Inflammatory macrophage treated with lipopolysaccharide for 4 hours (primary cell): Measurements from ENCODE around the gene SLC35A2.
"Not testable (repeated sequence)": the region's sequence is repeated elsewhere in the genome, so short reads cannot be mapped to it uniquely, and the experiment has no call there.

ENCODE experiments used
- DNase-seq: peaks from one replicate; pipeline ENCODE4 v3.0.0-alpha.2; 2020

The SLC35A2 gene

GRCh38 chrX:48899078-48899410 lies 12.4 kb downstream of the SLC35A2 start:
- DNase-seq: no peak

GRCh38 chrX:48897625-48898306 lies 13.7 kb downstream of the SLC35A2 start, which contains the start of the genes PQBP1 and TIMM17B:
Gene PQBP1, plus strand, starts transcription at chrX:48897930. Its CDS starts 580 bp downstream, at chrX:48898510.
Gene TIMM17B, minus strand, starts transcription at chrX:48897768. Its CDS starts 19 bp downstream, at chrX:48897749.
- DNase-seq: peak; percentile 94

- DNase-seq: peak; percentile 71
These were observed 14.3 kb downstream of the SLC35A2 start for GRCh38 chrX:48897157-48897624.

DNA sequence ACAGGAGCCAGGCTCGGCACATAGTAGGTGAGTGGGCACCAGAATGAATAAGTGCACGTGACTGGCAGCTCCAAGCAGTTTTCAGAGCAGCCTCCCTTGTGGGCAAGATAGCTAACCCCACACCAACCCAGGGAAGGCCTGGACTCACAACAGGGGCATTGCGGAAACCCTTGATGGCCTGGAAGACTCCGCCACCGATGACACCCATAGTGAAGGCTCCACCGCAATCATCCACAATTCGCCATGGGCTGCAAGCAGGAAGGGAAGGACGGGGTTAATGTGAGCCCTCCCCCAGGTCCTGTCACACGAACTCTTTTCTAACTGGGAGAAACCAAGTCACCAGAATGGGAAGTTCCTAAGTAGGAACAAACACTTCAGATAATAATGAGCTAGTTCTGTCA lies 14.8 kb downstream of the SLC35A2 start:
- DNase-seq: peak; percentile 18

- DNase-seq: no peak
These were observed 16.6 kb downstream of the SLC35A2 start for GRCh38 chrX:48894891-48895290.

GRCh38 chrX:48893556-48894348 lies 17.7 kb downstream of the SLC35A2 start:
- no peak for DNase-seq

GRCh38 chrX:48892896-48893295 lies 18.6 kb downstream of the SLC35A2 start:
- DNase-seq: no peak

GRCh38 chrX:48891402-48892288 lies 19.8 kb downstream of the SLC35A2 start:
- DNase-seq: peak; percentile 79

GRCh38 chrX:48890934-48891401 lies 20.5 kb downstream of the SLC35A2 start:
- DNase-seq: no peak

DNA sequence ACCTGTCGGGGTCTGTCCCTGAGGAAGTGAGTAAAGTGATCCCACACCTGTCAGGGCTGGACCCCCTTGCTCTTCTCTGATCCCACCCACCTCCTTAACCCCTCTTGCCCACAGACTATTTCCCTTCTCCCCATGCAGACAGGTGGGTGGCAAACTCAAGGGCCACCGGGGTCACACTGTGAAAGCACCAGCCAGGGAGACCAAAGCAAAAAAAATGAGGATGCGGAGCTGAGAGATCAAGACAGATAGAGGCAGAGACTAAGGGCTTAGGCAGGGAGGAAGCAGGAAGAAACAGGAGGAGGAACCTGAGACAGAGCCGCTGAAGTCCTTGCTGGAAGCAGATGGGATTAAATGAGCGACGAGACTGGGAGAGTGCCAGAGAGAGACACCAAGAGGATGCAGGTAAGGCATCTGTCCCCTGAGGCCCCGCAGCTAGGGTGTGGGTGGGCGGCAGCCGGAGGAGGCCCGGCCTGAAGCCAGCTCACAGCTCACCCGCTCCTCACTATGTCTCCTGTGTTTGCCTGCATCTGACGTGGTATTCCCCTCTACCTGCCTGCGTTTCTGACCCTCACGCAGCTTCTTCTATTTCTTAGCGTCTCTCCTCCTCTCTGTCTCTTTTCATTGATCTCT lies 21.0 kb downstream of the SLC35A2 start:
- no peak for DNase-seq

GRCh38 chrX:48886586-48886985 lies 24.9 kb downstream of the SLC35A2 start:
- DNase-seq: not testable (repeated sequence)

- no peak for DNase-seq
These were observed 27.7 kb downstream of the SLC35A2 start for GRCh38 chrX:48883729-48884128.

DNA sequence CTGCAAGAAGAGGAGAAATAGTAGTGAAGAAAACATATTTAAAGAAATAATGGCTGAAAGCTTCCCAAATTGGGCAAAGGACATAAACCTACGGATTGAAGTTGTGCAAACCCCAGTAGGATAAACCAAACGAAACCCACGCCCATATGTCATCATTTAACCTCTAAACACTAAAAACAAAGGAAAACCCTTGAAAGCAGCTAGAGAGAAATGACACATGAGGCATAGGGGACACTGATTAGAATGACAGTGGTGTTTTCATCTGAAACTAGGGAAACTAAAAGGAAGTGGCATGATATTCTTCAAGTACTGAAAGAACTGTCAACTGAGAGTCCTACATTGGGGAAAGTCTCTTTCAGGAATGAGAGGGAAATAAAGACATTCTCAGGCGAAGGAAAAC lies 34.5 kb downstream of the SLC35A2 start:
- DNase-seq: peak; percentile 74

DNA sequence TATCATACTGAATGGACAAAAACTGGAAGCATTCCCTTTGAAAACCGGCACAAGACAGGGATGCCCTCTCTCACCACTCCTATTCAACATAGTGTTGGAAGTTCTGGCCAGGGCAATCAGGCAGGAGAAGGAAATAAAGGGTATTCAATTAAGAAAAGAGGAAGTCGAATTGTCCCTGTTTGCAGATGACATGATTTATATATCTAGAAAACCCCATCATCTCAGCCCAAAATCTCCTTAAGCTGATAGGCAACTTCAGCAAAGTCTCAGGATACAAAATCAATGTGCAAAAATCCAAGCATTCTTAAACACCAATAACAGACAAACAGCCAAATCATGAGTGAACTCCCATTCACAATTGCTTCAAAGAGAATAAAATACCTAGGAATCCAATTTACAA lies 39.4 kb downstream of the SLC35A2 start:
- not testable (repeated sequence) for DNase-seq

GRCh38 chrX:48864210-48864609 lies 47.2 kb downstream of the SLC35A2 start:
- DNase-seq: no peak

DNA sequence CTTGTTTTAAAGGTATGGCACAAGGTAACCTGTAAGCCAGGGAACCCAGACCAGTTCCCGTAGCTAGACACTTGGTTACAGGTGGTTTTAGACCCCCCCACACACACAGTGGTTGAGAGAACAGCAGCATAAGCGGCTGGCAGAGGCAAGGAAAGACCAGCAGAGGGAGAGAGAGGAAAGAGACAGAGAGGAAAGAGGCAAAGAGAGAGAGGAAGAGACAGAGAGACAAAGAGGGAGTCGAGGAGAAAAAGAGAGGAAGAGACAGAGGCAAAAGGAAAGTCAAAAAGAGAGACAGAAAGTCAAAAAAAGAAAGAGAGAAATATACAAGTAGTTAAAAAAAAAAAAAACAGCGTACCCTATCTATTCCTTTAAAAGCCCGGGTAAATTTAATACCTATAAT lies 56.5 kb downstream of the SLC35A2 start:
- no peak for DNase-seq

DNA sequence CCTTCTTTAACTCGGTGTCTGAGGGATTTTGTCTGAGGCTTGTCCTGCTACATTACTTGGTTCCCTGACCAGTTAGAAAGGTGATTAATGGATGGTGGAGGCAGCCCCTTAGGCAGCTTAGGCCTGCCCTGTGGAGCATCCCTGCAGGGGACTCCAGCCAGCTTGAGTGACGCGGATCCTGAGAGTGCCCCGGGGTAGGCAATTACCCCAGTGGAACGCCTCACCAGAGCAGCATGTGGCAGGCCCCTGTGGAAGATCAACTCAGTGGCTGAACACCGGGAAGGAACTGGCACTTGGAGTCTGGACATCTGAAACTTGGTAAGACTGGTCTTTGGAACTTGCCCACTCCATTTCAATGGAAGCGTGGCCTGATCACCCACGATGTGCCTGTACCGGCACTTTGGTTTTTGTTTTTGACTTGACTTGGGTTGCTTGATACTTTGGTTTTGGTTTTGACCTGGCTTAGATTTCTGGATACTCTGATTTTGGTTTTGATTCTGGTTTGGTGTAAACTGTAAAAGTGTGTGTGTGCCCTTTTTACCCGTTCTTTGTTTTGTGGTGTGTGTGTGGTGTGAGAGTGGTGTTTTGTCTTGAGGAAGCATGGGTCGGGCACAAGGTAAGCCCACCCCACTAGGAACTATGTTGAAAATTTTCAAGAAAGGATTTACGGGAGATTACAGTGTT lies 57.2 kb downstream of the SLC35A2 start:
- not testable (repeated sequence) for DNase-seq

DNA sequence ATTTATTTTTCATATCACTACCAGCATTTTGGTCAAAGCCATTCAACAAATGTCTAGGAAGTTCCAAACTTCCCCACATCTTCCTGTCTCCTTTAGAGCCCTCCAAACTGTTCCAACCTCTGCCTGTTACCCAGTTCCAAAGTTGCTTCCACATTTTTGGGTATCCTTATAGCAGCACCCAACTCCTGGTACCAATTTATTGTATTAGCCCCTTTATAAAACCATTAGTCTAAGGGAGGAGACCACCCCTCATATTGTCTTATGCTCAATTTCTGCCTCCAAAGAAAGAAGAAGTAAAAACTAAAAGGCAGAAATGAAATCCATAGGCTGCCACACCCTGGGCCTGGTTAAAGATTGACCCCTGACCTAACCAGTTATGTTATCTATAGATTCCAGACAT lies 58.0 kb downstream of the SLC35A2 start:
- DNase-seq: not testable (repeated sequence)
